IPS-NIHi7 (cell line): Measurements from ENCODE around the gene ARMC7.
A peak's percentile ranks its signal among the peaks of the same experiment; 100 is the strongest.
"Not testable (repeated sequence)": the region's sequence is repeated elsewhere in the genome, so short reads cannot be mapped to it uniquely, and the experiment has no call there.

Experiments
- DNase-seq: peaks from one replicate; pipeline ENCODE4 v3.0.0; 2012; ENCODE audit warnings: mixed read lengths; ENCODE audit errors: extremely low spot score

Gene ARMC7

GRCh38 chr17:75109407-75110233 lies at the start of gene ARMC7:
TSS of gene ARMC7 (plus strand) at chr17:75109969. CDS start at chr17:75110289, 320 bp downstream.
- peak; percentile 97 for DNase-seq

GRCh38 chr17:75060434-75061054 lies 49.2 kb upstream of the ARMC7 start:
- no peak for DNase-seq

- DNase-seq, result no peak
These were observed 48.7 kb upstream of the ARMC7 start for GRCh38 chr17:75061055-75061438.

- DNase-seq, result no peak
These were observed 48.2 kb upstream of the ARMC7 start for GRCh38 chr17:75061618-75062017.

- DNase-seq, result no peak
These were observed 46.6 kb upstream of the ARMC7 start for GRCh38 chr17:75063201-75063600.

GRCh38 chr17:75063626-75064025 lies 46.1 kb upstream of the ARMC7 start:
- no peak for DNase-seq

GRCh38 chr17:75064040-75064439 lies 45.7 kb upstream of the ARMC7 start:
- DNase-seq, result no peak

GRCh38 chr17:75064460-75064859 lies 45.3 kb upstream of the ARMC7 start:
- DNase-seq, result no peak

GRCh38 chr17:75064867-75065561 lies 44.8 kb upstream of the ARMC7 start:
- peak; percentile 61 for DNase-seq

GRCh38 chr17:75065562-75066151 lies 44.1 kb upstream of the ARMC7 start:
- no peak for DNase-seq

- DNase-seq, result no peak
These were observed 41.9 kb upstream of the ARMC7 start for GRCh38 chr17:75067856-75068255.

GRCh38 chr17:75068750-75069149 lies 41.0 kb upstream of the ARMC7 start:
- no peak for DNase-seq

- DNase-seq, result no peak
These were observed 40.0 kb upstream of the ARMC7 start for GRCh38 chr17:75069783-75070182.

GRCh38 chr17:75071478-75072271 lies 38.1 kb upstream of the ARMC7 start:
- DNase-seq, result not testable (repeated sequence)

- DNase-seq, result not testable (repeated sequence)
These were observed 36.9 kb upstream of the ARMC7 start for GRCh38 chr17:75072909-75073308.

- DNase-seq, result no peak
These were observed 36.1 kb upstream of the ARMC7 start for GRCh38 chr17:75073618-75074047.

GRCh38 chr17:75074532-75074931 lies 35.2 kb upstream of the ARMC7 start:
- DNase-seq, result no peak

- DNase-seq, result no peak
These were observed 34.0 kb upstream of the ARMC7 start for GRCh38 chr17:75075597-75076336.

- no peak for DNase-seq
These were observed 32.7 kb upstream of the ARMC7 start for GRCh38 chr17:75077072-75077495.

- DNase-seq, result no peak
These were observed 32.1 kb upstream of the ARMC7 start for GRCh38 chr17:75077496-75078283.
